NCI-H1694 treated with DMSO at 0.1 percent for 48 hours (cell line): Measurements from ENCODE around the gene KCTD10.
"Not testable (repeated sequence)": the region's sequence is repeated elsewhere in the genome, so short reads cannot be mapped to it uniquely, and the experiment has no call there.

Source experiments
- DNase-seq: peaks from one replicate; lab custom pipeline; 2025; lab: John Stamatoyannopoulos, UW

The KCTD10 gene

GRCh38 chr12:109448272-109448671 is 28.8 kb downstream of the KCTD10 start:
- no peak for DNase-seq

GRCh38 chr12:109447482-109447881 is 29.6 kb downstream of the KCTD10 start:
- no peak for DNase-seq

GRCh38 chr12:109446869-109447268 is 30.2 kb downstream of the KCTD10 start:
- DNase-seq: no peak

- no peak for DNase-seq
Measured at GRCh38 chr12:109445191-109445609, 31.9 kb downstream of the KCTD10 start.

DNA sequence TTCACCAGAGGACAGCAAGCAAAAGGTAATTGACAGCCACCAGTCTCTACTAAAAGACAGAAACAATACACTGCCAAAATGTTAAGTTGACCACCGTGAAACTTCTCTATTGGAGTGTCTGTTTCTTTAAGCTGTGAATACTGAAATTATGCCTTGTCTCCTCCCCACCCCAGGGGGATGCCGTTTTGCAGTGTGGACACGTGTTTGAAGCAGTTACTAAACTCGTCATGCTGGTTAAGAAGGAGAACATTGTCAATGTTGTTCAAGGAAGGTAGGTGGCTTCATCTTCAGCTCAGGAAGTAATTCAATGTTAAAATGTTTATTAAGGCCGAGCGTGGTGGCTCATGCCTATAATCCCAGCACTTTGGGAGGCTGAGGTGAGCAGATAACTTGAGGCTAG is 32.8 kb downstream of the KCTD10 start:
- no peak for DNase-seq

GRCh38 chr12:109443794-109444193 is 33.3 kb downstream of the KCTD10 start:
- DNase-seq: no peak

GRCh38 chr12:109440851-109441490 is 36.1 kb downstream of the KCTD10 start:
- no peak for DNase-seq

- not testable (repeated sequence) for DNase-seq
Measured at GRCh38 chr12:109439951-109440350, 37.1 kb downstream of the KCTD10 start.

DNA sequence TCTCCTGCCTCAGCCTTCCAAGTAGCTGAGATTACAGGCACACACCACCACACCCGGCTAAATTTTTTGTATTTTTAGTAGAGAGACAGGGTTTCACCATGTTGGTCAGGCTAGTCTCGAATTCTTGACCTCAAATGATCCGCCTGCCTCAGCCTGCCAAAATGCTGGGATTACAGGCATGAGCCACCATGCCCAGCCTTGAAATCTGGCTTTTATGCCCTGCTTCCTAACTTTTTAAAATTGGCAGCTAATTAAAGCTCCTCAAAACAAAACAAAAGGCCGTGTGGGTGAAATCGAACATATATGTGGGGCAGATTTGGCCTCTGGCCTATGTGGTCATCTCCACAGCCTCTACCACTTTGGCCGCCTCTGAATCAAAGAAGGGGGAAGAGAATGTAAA is 37.9 kb downstream of the KCTD10 start:
- no peak for DNase-seq

GRCh38 chr12:109436188-109436560 is 40.9 kb downstream of the KCTD10 start:
- no peak for DNase-seq

GRCh38 chr12:109435428-109436187 is 41.5 kb downstream of the KCTD10 start:
- no peak for DNase-seq

GRCh38 chr12:109434582-109434981 is 42.5 kb downstream of the KCTD10 start:
- no peak for DNase-seq

GRCh38 chr12:109433618-109434017 is 43.5 kb downstream of the KCTD10 start:
- DNase-seq: no peak

DNA sequence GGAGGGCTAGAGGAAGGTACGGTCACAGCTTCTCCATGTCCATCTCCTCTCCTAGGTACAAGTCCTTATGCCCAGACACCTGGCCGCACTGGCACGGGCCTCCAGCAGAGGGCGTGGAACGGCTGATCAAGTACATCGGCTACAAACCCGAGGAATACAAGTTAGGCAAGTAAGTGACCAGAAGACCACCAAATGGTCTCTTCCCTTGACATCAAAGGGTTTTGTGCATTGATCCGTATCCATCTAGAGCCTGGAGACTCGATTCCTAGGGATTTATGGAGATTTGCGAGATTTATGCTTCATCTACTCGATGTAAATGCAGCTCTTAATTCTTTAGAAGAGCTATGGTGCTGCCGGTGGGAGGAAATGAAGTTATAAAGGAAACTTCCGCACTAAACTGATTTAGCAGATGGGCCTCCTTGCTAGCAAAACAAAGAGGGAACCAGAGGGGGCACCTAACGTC is 44.2 kb downstream of the KCTD10 start:
- DNase-seq: peak; percentile 38

DNA sequence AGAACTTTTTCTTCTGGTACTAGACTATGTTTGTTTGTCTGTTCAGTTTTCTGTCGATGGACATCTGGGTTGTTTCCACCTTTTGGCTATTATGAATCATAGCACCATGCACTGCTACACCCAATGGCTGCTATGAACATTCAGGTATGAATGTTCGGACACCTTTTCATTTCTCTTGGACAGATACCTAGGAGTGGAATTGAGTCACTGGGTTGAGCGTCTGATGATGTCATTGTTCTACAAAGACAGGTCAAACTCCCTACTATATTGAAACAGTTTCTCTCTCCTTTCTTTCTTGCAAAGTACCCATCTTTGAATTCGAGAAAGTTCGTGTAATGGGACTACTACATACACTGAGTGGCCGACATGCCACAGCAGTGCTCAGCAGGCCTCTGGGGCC is 44.7 kb downstream of the KCTD10 start:
- DNase-seq: no peak

- no peak for DNase-seq
Measured at GRCh38 chr12:109430244-109430643, 46.9 kb downstream of the KCTD10 start.

GRCh38 chr12:109428804-109429203 is 48.3 kb downstream of the KCTD10 start:
- not testable (repeated sequence) for DNase-seq

DNA sequence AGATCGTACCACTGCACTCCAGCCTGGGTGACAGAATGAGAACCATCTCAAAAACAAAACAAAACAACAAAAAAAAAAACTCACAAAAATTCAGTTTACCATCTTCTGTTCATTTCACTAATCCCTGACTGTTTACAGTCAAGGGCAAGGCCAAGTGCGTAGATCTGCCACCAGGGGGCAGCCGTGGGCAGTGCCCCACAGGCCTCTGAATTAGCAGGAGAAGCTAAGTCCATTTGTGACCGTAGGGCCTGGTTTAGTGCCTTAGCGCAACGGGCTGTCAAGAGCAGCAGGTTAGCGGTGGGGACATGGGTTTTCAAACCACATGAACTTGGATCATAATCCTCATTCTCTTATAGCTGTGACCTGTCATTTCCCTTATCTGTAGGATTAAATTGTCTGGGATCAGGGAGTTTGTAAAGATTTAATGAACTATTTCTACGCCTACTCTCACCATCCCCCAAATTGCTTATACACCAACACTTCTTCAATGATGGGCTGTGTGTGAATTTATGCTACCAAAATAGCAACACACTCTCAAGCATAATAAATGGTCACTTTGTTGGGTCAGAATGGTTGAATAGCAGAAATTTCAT is 49.0 kb downstream of the KCTD10 start:
- DNase-seq: peak; percentile 75

DNA sequence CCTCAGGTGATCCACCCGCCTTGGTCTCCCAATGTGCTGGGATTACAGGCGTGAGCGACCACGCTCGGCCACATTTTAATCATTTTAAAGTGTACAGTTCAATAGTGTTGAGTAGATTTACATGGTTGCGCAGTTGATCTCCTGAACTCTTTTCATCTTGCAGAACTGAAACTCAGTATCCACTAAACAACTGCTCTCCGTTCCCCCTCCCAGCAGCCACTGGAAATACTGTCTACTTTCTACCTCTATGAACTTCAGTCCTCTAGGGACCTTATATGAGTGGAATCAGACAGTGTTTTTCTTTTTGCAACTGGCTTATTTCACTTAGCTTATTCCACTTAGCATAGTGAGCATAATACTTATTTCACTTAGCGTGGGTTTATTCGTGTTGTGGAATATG is 53.7 kb downstream of the KCTD10 start:
- DNase-seq: no peak

- DNase-seq: no peak
Measured at GRCh38 chr12:109422251-109422650, 54.8 kb downstream of the KCTD10 start.

- DNase-seq: no peak
Measured at GRCh38 chr12:109421355-109422087, 55.6 kb downstream of the KCTD10 start.

GRCh38 chr12:109418848-109419480 is 58.1 kb downstream of the KCTD10 start:
- DNase-seq: peak; percentile 45
